IMR-90 (cell line): ENCODE measurements around the gene LYPD5. TPM values are rescaled to one million over a fixed set of nuclear protein-coding genes. Genes with fewer than 3 reads are reported as not detected.

Experiments used
- ATAC-seq: fragments of 200-7000 bp; cut with Tn5 transposase; 2 replicates; pipeline ENCODE4 v1.9.1; 2020; ENCODE audit warnings: low read depth, mild to moderate bottlenecking, moderate library complexity
- BruUV-seq: library from RNA; stranded (reverse); fragments of 400-500 nt; replicated peaks from 2 replicates; lab custom pipeline; 2021; lab: Mats Ljungman, UMichigan
- CTCF ChIA-PET: fragments of 300-600 bp; formaldehyde crosslinking; extraction: SDS; loops from one replicate; lab custom pipeline; 2021; ENCODE audit warnings: antibody characterized with exemption; lab: Yijun Ruan, JAX
- POLR2A ChIA-PET: fragments of 300-600 bp; sonication (Branson Sonifier 250); formaldehyde crosslinking; loops from one replicate; lab custom pipeline; 2022; ENCODE audit warnings: antibody characterized with exemption; ENCODE audit not compliant: unreplicated experiment; lab: Charles Lee
- DNase-seq: peaks from one replicate; pipeline ENCODE4 v3.0.0; 2013
- H2AFZ ChIP-seq: replicated peaks from 2 replicates; pipeline ENCODE3; 2013; ENCODE audit warnings: low read length, mild to moderate bottlenecking; ENCODE audit not compliant: poor library complexity
- H2AK5ac ChIP-seq: 2 replicates; pipeline ENCODE4 v1.6.1; 2013; ENCODE audit warnings: low read depth, low read length, inconsistent platforms
- H2AK9ac ChIP-seq: replicated peaks from 2 replicates; pipeline ENCODE3; 2013; ENCODE audit warnings: mild to moderate bottlenecking, low read depth, low read length, moderate library complexity; ENCODE audit not compliant: poor library complexity
- H2BK120ac ChIP-seq: 2 replicates; pipeline ENCODE4 v1.6.1; 2013; ENCODE audit warnings: low read depth, low read length, inconsistent platforms
- H2BK15ac ChIP-seq: 3 replicates; pipeline ENCODE4 v1.6.1; 2013; ENCODE audit warnings: low read depth, low read length, inconsistent platforms
- H2BK20ac ChIP-seq: 2 replicates; pipeline ENCODE4 v1.6.1; 2013; ENCODE audit warnings: low read depth, mild to moderate bottlenecking, inconsistent platforms, low read length, moderate library complexity
- H2BK5ac ChIP-seq: 2 replicates; pipeline ENCODE4 v1.6.1; 2013; ENCODE audit warnings: mild to moderate bottlenecking, low read depth, low read length, inconsistent platforms; ENCODE audit not compliant: poor library complexity, severe bottlenecking
- H3K14ac ChIP-seq: replicated peaks from 2 replicates; pipeline ENCODE4 v1.6.1; 2013; ENCODE audit warnings: low read depth, low read length, inconsistent platforms
- H3K18ac ChIP-seq: 2 replicates; pipeline ENCODE4 v1.6.1; 2013; ENCODE audit warnings: low read depth, low read length, control low read depth
- H3K23ac ChIP-seq: 2 replicates; pipeline ENCODE4 v1.6.1; 2013; ENCODE audit warnings: low read depth, low read length, inconsistent platforms
- H3K27ac ChIP-seq: 2 replicates; pipeline ENCODE4 v1.5.1; 2013; ENCODE audit warnings: mild to moderate bottlenecking, control low read depth, low read length; ENCODE audit not compliant: insufficient read depth
- H3K27me3 ChIP-seq: 2 replicates; pipeline ENCODE4 v1.6.1; 2013; ENCODE audit warnings: low read length; ENCODE audit not compliant: control insufficient read depth, insufficient read depth
- H3K36me3 ChIP-seq: 2 replicates; pipeline ENCODE4 v1.6.1; 2013; ENCODE audit warnings: low read length, mixed read lengths; ENCODE audit not compliant: control insufficient read depth, insufficient read depth
- H3K4ac ChIP-seq: 2 replicates; pipeline ENCODE4 v1.6.1; 2013; ENCODE audit warnings: low read depth, low read length, inconsistent platforms
- H3K4me1 ChIP-seq: 2 replicates; pipeline ENCODE4 v1.6.1; 2013; ENCODE audit warnings: low read length, mixed read lengths; ENCODE audit not compliant: control insufficient read depth, insufficient read depth
- H3K4me2 ChIP-seq: 2 replicates; pipeline ENCODE4 v1.6.1; 2013; ENCODE audit warnings: low read depth, mild to moderate bottlenecking, control low read depth, low read length, moderate library complexity
- H3K4me3 ChIP-seq: 2 replicates; pipeline ENCODE4 v1.5.1; 2013; ENCODE audit warnings: low read depth, mild to moderate bottlenecking, control low read depth, low read length, moderate library complexity; ENCODE audit not compliant: insufficient read depth
- H3K56ac ChIP-seq: 2 replicates; pipeline ENCODE4 v1.6.1; 2013; ENCODE audit warnings: low read length, inconsistent platforms; ENCODE audit not compliant: insufficient read depth; ENCODE audit errors: extremely low read depth
- H3K79me1 ChIP-seq, 2 experiments: 2 replicates each; pipeline ENCODE4 v1.6.1; 2013; ENCODE audit warnings: low read length in 2 of 2, inconsistent platforms in 1 of 2, low read depth in 1 of 2
- H3K9ac ChIP-seq: 2 replicates; pipeline ENCODE4 v1.6.1; 2013; ENCODE audit warnings: low read depth, low read length, control low read depth
- H3K9me1 ChIP-seq: 2 replicates; pipeline ENCODE4 v1.6.1; 2013; ENCODE audit warnings: low read length, inconsistent platforms; ENCODE audit not compliant: insufficient read depth
- H3K9me3 ChIP-seq: 2 replicates; pipeline ENCODE4 v1.6.1; 2013; ENCODE audit warnings: low read length; ENCODE audit not compliant: control insufficient read depth, insufficient read depth
- H4K20me1 ChIP-seq: 2 replicates; pipeline ENCODE4 v1.6.1; 2013; ENCODE audit warnings: low read length, inconsistent platforms; ENCODE audit not compliant: insufficient read depth
- H4K5ac ChIP-seq: 2 replicates; pipeline ENCODE4 v1.6.1; 2013; ENCODE audit warnings: mild to moderate bottlenecking, low read depth, low read length, control low read depth
- H4K8ac ChIP-seq, 2 experiments: 2 replicates each; pipeline ENCODE4 v1.6.1; 2013; ENCODE audit warnings: low read depth in 2 of 2, low read length in 2 of 2, control low read depth in 1 of 2, inconsistent platforms in 1 of 2
- H4K91ac ChIP-seq: 2 replicates; pipeline ENCODE4 v1.6.1; 2013; ENCODE audit warnings: low read depth, low read length, inconsistent platforms; ENCODE audit not compliant: insufficient read depth
- BHLHE40 ChIP-seq: fragments of 150-350 bp; IDR thresholded peaks from 2 replicates; pipeline ENCODE4 v1.6.1; 2016; ENCODE audit warnings: mild to moderate bottlenecking, low read depth, low read length
- CEBPB ChIP-seq: IDR thresholded peaks from 2 replicates; pipeline ENCODE4 v1.6.1; 2012; ENCODE audit warnings: low read depth, low read length, improper control_type of control experiment
- CHD1 ChIP-seq: IDR thresholded peaks from 2 replicates; pipeline ENCODE4 v1.6.1; 2012; ENCODE audit warnings: low read depth, low read length, improper control_type of control experiment
- CTCF ChIP-seq: conservative IDR thresholded peaks from 2 replicates; pipeline ENCODE4 v1.5.1; 2012; ENCODE audit warnings: mild to moderate bottlenecking, low read depth, low read length, improper control_type of control experiment
- ELK1 ChIP-seq: fragments of 150-350 bp; IDR thresholded peaks from 2 replicates; pipeline ENCODE4 v1.6.1; 2016; ENCODE audit warnings: low read depth, mild to moderate bottlenecking, low read length, moderate library complexity, borderline replicate concordance
- FOS ChIP-seq: fragments of 150-350 bp; IDR thresholded peaks from 2 replicates; pipeline ENCODE4 v1.6.1; 2016; ENCODE audit warnings: low read depth, low read length
- MAFK ChIP-seq: IDR thresholded peaks from 2 replicates; pipeline ENCODE4 v1.6.1; 2012; ENCODE audit warnings: low read depth, low read length, improper control_type of control experiment
- MAZ ChIP-seq: IDR thresholded peaks from 2 replicates; pipeline ENCODE4 v1.6.1; 2012; ENCODE audit warnings: low read depth, mild to moderate bottlenecking, low read length, improper control_type of control experiment, moderate library complexity, borderline replicate concordance
- MXI1 ChIP-seq: IDR thresholded peaks from 2 replicates; pipeline ENCODE4 v1.6.1; 2012; ENCODE audit warnings: low read depth, mild to moderate bottlenecking, low read length, moderate library complexity, borderline replicate concordance
- NFE2L2 ChIP-seq: fragments of 150-350 bp; IDR thresholded peaks from 2 replicates; pipeline ENCODE4 v1.6.1; 2016; ENCODE audit warnings: low read depth, mild to moderate bottlenecking, low read length
- POLR2A ChIP-seq: IDR thresholded peaks from 2 replicates; pipeline ENCODE4 v1.6.1; 2012; ENCODE audit warnings: mild to moderate bottlenecking, low read depth, low read length
- RAD21 ChIP-seq: IDR thresholded peaks from 2 replicates; pipeline ENCODE4 v1.6.1; 2012; ENCODE audit warnings: low read length, improper control_type of control experiment
- WGBS, 2 experiments: methylation state at CpG; one replicate each; pipeline versions ENCODE4 v1.1.5 to v1.1.7; 2013; ENCODE audit warnings: missing lambda C conversion rate in 2 of 2; ENCODE audit not compliant: insufficient read length in 1 of 2; ENCODE audit errors: extremely low coverage in 2 of 2; 5-methylcytosine and 5-hydroxymethylcytosine counted together
- dilution Hi-C: fragments of 300-500 bp; cut with HindIII; formaldehyde crosslinking; loops from one replicate; pipeline ENCODE4 v1.14.3; 2018; ENCODE audit warnings: low sequenced_read_pairs; ENCODE audit not compliant: unreplicated experiment
- in situ Hi-C: fragments of 300-500 bp; cut with MboI; formaldehyde crosslinking; loops from 3 replicates; pipeline ENCODE4 v1.14.3; 2019; ENCODE audit warnings: low sequenced_read_pairs, inconsistent platforms, mixed read lengths
- intact Hi-C: fragments of 100-400 bp; cut with micrococcal nuclease; formaldehyde crosslinking; loops from 2 replicates; pipeline ENCODE4 v1.10.0; 2022
- polyA plus RNA-seq, 3 experiments: library from polyadenylated mRNA; depleted of rRNA; stranded (reverse); fragments of >200 nt; gene quantifications; 2 replicates each; pipeline ENCODE4 v1.2.3, GENCODE V29; 2012; ENCODE audit warnings: low replicate concordance in 1 of 3
- total RNA-seq: library from RNA; depleted of rRNA; stranded (reverse); fragments of >200 nt; gene quantifications from 2 replicates; pipeline ENCODE4 v1.2.3, GENCODE V29; 2012

Gene LYPD5
- total and polyA plus RNA-seq, 2 of the 4 experiments (the other 2 are of a cell fraction) = 0.31 to 0.36 TPM

DNA sequence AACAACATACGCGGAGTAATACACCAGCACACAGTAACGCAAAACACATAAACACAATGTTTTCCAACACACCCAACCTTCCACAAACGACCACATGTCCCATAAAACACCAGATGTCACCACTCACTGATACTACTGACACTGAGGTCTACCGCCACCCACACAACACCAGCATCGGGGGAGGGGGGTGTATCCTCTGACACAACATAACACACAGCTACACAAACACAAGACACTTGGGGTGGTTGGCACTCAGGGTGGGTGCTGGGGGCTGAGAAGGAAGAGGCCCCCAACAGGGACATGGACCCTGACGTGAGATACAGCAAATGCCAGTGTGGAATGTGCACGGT, 20.0 kb downstream of the LYPD5 start:
- no peak overlapping the region for H3K27ac ChIP-seq
- no peaks in the 10 kb centered on the region for H3K27me3 ChIP-seq
- H3K36me3 ChIP-seq = no peaks in the 10 kb centered on the region
- H3K23ac ChIP-seq = no peak overlapping the region
- peaks cover 8% of the 10 kb centered on the region for H3K9me1 ChIP-seq
- H3K14ac ChIP-seq = 0 out of 2 replicates have a peak overlapping the region, but pooled peaks have one; percentile 45
- H2AFZ ChIP-seq = peak overlapping the region; percentile 69
- intact Hi-C loops (no loop called here), in situ Hi-C loops (loop anchor here (5.0 kb wide), 1 partner anchor 35 kb away; no protein-coding TSS in a partner anchor), dilution Hi-C loops (no loop called here)
- no peak overlapping the region for H3K4me3 ChIP-seq
- H4K20me1 ChIP-seq = no peaks in the 10 kb centered on the region
- peak overlapping the region; percentile 52 for H2AK5ac ChIP-seq
- no TSS peak for BruUV-seq
- H3K56ac ChIP-seq = no peak overlapping the region
- peak overlapping the region; percentile 88 for H2AK9ac ChIP-seq
- ChIA-PET POLR2A (no interaction called here), CTCF (no interaction called here)
- no peak overlapping the region for H4K5ac ChIP-seq
- H3K4ac ChIP-seq = peak overlapping the region; percentile 24
- peak overlapping the region; percentile 60; the same call in 1 of the 2 replicates for H2BK120ac ChIP-seq
- peak overlapping the region; percentile 64; the same call in 1 of the 2 replicates for H2BK20ac ChIP-seq
- no peak overlapping the region for H3K4me2 ChIP-seq
- H4K8ac ChIP-seq = 0 out of 4 replicates have a peak overlapping the region, but pooled peaks of 1 of the 2 experiments have one; percentile 58
- peak overlapping the region; percentile 44 for H2BK5ac ChIP-seq
- H3K79me1 ChIP-seq = no peaks in the 10 kb centered on the region
- WGBS, 2 experiments = 50% methylated on average over 2 of the region's 8 CpGs; no CpG with 5 or more reads in 1 of the 2 experiments
- no peaks in the 10 kb centered on the region for H3K9me3 ChIP-seq
- no peak overlapping the region; the same call in 1 of the 2 replicates for H4K91ac ChIP-seq
- no peak for ATAC-seq
- 0 out of 3 replicates have a peak overlapping the region, but pooled peaks have one; percentile 3 for H2BK15ac ChIP-seq
- H3K9ac ChIP-seq = no peak overlapping the region
- TF ChIP-seq MAFK (no peak), ELK1 (no peak), BHLHE40 (no peak), RAD21 (no peak), FOS (no peak), CHD1 (no peak), CTCF (no peak), CEBPB (no peak), MAZ (no peak), NFE2L2 (no peak), MXI1 (no peak), POLR2A (no peak)
- no peak for DNase-seq
- peaks cover 12% of the 10 kb centered on the region for H3K4me1 ChIP-seq
- H3K18ac ChIP-seq = no peak overlapping the region
